Measurements from ENCODE around the gene ABLIM1.

The ABLIM1 gene

DNA sequence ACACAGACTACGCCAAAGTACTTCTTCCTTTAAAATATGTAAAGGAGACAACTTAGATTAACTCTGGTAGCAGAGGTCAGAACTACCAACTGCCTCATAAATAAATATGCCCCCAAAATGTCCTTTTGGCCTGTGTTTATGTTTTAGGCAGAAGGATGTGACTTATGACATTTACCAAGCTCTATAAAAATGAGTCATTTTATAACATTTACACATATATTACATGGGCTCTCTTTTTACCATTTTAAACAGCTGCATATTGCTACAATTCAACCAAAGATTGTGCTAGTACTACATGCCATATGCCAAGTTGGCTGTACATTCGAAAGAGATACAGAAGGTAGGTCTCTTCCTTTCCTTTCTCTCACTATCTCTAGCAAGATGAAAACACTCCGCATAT lies 12.4 kb downstream of the ABLIM1 start:
- DNase-seq, result no peak

DNA sequence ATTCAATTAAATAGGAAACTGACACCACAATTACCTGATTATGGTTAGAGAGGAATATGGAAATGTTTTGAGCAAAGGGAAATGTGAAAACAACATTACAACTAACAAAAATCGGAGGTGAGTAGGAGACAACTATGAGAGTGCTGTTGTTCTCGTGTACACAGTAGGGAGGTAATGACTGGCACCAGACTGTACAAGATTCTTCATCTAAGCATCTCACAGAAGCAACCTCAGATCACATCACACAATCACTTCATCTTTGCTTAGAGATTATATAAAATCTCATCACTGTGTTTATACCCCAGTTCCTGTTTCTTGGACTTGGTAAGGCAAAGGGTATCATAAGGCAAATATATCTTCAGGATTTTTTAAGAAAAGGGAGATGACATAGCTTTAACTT lies 14.9 kb downstream of the ABLIM1 start:
- no peak for DNase-seq

DNA sequence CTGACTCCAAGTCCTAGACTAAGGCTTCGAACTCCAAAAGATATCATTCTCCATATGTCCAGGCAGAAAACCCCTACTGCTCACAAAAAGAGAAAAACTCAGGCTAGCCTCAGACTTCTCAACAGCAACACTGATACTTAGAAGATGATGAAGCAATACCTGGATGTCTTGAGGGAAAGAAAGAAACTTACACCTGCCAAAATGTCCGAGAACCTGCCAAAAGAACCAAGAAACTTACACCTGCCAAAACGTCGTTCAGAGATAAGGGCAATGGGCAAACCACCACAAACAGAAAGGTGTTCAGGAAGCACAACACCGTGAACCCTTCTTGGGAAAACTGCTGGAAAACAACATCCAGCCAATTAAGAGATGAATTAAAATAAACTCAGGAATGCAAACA lies 15.3 kb downstream of the ABLIM1 start:
- no peak for DNase-seq

DNA sequence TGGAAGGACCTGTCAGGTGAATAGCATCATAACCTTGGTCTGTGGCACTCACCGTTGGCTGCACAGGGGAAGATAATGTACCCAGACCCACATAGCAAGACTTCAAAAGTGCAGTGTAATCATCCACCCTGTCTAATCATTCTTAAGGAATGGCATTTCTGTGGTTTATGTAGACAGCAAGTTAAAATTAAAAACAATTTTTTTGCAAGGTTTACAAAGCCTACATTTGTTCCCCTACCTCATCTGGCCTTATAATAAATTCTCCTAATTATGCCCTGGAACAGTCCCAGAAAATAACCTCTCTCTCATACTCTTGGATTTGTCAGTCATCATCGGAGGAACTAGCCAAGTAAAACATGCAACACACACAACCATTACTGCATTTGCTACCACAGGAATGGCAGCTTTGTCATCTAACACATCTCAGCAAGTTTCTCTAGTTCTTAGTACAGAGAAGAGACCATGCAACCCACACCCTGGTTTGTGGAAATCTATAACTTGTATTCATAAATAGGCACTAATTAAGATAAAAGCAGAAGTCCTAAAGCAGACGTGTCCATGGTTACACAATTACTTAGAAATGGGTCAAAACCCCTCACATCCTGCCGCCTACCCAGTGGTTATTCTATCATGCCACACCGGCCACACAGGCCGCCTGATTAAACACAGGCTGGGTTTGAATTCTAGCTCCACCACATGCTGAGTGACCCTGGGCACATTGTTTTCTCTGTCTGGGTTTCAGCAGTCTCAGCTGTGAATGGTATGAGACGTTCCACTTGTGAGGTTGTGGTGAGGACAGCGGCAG lies 19.1 kb downstream of the ABLIM1 start:
- no peak for DNase-seq

DNA sequence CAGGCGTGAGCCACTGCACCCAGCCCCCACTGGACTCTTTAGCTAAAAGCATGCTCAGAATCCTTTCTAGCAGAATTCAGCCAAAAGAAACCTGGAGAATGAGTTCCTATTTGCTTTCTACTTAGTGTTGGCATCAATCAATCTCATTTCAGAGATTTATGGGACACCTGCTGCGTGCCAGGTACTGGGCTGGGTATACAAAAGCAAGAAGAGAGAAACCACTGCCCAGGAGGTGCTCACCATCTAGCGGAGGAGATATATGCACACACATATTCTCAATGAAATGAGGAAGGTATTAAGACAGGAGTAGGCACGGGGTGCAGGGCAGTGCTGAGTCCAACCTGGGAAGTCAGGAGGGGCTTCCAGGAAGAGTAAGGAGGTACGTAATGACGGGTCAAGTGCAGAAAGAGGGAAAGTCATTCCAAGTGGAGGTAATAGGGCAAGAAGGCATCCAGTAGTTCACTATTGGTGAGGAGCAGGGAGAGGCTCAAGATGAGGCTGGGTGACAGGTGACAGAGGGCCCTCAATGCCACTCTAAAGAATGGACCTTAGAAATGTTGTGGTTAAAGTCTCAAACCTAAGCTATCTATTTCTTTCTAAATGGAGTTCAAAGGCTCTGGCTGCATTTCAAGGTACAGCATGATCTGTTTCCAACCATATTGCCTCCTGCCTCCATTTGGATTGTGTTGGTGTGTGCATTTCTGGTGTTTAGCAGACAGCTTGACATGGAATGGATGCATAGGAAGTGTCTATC lies 22.1 kb downstream of the ABLIM1 start:
- DNase-seq, result no peak

DNA sequence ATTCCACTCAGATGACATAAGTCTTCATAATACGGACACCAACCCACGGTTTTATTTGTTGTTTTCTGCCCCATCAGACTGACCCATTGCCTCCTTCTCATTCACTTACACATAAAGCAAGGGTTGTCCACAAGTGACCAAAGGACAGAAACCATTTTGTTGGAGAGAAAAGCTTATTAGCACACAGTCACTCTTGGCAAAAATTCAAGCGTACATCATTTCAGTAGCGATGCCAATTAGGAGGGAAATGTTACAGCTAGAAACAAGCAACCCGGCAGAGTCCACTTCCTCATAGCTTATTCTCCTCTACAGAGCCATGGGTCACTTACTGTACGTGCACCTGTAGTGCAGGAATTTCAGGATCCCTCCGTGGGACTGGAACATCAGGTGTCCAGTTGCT lies 23.0 kb downstream of the ABLIM1 start:
- no peak for DNase-seq

DNA sequence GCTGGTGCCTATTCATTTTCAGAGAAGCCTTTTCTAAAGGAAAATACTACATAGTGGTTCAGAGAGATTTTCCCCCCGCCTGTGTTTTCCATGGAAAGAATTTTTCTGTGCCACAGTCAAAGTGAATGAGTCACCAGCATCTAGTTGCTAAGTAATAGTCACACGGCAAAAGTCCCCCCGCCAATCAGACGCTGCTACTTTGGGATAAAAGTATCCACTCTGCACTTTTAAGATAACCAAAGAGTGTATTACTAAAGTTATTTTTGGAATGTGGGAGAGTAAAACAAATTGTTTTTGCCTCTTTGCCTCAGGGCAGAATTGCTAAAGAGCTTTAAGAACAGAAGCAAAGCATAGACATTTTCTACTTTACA lies 23.5 kb downstream of the ABLIM1 start:
- DNase-seq, result no peak

DNA sequence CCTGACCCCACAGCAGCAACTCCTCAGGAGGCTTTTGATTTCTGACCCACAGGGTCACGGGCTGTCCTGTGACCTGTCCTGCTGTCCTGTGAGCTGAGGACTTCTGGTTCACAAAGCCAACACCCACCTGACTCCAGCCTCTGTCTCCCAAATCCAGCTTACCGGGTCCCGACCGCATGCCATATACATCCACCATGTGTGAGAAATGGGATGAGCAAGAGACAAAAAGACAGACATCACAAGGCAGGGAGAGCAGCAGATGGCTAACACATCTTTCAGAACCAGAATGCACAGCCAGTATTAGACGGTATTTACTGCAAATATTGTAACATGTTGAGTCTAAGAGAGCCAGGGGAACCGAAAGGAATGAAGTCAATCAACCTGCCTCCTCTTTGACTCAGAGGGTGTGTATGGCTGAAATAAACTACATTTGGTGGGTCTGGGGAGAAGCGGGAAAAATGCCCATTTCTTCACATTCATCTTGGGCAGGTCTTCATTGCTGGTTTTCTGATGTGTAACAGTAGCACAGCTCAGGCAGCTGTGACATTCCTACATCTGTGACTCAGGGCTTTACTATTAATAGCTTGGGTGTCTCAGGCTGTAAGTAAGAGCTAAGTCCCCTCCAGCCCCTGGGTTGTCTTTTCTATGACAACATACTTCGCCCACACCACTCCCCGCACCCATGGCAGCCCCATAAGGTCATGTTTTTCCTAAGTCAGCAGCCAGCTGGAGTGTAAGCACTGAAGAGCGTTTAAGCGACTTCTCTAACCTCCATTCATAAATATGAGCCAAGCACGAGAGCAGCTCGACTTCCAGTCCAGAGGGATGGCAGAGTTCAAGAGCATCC lies 25.0 kb downstream of the ABLIM1 start:
- no peak for DNase-seq

DNA sequence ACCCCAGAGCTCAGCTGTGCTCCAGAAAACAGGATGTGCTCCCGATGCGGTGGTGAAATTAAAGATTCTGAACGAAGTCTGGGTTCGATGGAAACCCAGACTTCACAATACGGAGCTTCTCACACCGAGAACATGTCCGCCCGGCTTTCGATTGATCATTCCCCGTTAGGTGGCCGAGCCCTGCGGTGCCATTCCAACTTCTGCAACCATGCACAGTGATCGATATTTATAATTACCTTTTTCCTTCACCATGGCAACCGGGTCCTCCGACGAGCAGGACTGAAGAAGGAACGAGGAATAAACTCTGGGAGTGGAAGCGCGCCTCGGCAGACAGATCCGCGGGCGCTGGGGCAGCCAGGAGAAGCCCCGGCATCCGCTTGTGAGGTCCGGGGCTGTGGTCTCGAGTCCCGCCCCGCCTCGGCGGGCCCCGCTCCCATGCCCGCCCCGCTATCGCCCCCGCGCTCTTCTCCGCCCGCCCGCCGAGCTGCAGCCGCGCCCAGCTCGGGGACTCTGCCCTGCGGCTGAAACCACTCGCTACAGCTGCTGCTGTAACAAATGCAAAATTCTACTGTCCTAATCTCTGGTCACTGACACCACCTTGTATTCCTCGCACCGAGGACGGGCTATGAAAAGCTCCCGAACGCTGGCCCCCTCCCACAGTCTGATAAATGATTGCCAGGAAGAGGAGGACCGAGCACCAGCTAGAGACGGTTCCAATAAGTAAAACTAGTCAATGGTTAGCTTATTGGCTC lies 26.2 kb downstream of the ABLIM1 start:
- DNase-seq, result no peak

DNA sequence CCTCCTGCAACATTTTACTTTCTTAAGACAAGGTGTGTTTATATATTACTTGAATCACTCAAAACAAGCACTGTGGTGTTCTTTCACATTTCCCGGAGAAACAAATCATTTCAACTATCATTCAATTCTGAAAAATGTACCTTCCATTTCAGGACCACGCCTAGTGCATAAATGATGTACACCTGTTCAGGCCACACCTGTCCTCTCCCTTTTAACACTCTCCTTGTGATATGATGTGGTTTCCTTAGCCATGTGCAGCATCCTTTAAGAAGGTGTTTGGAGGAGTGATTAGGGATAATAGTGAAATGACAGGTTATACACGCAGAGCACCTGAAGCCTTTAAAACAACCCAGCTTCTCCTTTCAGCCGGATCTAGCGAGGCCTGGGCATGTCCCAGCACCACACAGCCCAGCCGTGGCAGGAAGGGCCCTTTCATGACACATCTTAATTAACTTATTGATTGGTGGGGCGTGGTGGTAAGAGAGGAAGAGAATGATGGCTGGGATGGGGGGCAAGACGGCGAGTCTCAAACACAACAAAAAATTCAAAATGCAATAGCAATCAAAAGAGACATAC lies 26.9 kb downstream of the ABLIM1 start:
- DNase-seq, result no peak

DNA sequence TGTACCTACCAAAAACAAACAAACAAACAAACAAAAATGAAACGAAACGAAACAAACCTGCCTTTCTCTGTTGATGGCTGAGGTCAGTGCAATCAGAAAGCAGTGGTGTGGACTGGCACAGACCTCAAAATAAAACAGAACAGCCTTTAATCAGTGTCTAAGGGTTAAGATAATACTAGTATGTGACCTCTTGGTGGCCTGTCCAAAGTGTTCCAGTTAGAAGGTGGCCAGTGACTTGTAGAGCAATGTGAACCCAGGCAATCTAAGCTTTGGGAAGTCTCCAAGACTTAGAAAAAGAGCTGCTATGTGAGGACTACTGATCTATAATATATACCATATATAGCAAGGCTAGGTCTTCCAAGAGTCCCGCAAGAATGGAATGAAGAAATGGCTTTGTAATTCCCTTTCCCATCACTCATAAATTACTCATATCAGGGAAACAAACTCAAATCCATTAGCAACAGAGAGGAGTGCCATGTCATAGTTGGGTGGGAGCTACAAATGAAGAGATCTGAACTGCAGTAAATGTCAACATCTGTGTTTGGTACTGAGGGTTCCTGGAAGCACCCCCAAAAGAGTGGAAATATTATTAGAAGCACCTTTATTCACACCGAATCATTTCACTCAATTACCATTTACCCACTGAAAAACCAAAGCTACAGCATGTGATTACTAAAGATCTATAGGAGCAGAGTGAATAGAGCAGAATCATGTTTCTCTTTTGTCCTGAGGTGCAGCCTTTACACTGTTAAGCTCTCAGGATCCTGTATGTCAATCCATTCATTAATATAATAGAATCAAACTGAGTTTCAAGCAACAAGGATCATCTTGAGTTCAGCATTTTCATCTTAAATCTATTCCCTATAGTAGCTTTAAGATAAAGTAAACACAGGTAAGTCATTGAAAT lies 28.0 kb downstream of the ABLIM1 start:
- DNase-seq, result no peak

DNA sequence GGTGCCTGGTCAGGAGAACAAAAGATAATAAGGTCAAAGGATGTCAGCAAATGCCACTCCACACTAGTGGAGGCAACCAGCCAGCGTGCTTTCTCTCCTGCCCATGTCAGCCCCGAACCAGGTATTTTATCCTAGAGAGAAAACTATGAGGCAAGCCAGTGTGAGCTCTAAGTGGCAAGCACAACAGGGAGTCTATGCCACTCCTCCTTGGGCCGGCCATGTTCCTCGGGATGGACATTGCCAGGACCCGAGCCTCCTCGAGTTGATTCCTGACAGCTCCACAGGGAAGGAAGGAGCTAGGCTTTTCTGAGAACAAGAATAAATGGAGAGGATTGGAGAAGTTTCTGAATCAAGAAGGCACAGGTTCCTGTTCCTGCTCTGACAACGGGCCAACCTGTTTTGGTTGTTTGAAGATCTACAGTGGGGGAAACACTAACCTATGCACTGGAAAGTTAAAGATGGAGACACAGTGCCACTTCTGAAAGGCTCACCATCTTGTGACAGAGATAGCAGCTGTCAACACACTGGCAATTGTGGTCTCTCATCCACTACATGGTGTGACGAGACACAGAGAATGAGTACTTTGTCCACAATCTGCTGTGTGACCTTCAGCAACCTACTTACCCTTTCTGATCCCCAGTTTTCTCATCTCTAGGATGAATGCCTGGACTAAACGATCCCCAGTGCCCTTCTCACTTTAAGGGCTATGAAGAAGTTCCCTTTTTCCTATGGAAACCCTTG lies 28.8 kb downstream of the ABLIM1 start:
- no peak for DNase-seq

DNA sequence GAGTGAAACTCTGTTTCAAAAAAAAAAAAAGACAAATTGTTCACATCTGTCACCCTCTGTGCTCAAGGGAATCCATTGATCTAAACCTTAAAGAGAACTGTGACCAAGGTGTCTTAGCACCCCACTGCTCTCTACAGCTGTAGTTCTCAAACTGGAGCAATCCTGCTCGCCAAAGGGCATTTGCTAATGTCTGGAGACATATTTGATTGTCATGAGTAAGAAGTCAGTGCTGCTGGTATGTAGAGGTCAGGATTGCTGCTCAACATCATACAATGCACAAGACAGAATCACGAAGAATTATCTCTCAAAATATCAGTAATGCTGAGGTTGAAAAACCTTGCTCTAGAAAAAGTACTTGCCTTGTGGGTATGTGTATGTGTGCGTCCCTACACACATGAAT lies 30.0 kb downstream of the ABLIM1 start:
- no peak for DNase-seq

DNA sequence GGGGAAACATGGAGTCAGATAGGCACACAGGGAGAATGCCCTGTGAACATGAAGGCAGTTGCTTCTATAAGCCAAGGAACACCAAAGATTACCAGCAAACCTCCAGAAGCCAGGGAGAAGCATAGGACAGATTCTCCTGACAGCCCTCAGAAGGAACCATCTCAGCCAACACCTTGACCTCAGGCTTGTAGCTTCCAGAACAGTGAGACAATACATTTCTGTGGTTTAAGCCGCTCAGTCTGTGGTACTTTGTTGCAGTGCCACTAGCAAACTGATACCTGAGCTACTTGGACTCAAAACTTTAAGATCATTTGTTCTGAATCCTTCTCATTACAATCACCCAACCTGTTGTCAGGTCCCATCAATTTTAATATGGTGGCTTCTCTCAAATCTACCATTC lies 31.2 kb downstream of the ABLIM1 start:
- no peak for DNase-seq

DNA sequence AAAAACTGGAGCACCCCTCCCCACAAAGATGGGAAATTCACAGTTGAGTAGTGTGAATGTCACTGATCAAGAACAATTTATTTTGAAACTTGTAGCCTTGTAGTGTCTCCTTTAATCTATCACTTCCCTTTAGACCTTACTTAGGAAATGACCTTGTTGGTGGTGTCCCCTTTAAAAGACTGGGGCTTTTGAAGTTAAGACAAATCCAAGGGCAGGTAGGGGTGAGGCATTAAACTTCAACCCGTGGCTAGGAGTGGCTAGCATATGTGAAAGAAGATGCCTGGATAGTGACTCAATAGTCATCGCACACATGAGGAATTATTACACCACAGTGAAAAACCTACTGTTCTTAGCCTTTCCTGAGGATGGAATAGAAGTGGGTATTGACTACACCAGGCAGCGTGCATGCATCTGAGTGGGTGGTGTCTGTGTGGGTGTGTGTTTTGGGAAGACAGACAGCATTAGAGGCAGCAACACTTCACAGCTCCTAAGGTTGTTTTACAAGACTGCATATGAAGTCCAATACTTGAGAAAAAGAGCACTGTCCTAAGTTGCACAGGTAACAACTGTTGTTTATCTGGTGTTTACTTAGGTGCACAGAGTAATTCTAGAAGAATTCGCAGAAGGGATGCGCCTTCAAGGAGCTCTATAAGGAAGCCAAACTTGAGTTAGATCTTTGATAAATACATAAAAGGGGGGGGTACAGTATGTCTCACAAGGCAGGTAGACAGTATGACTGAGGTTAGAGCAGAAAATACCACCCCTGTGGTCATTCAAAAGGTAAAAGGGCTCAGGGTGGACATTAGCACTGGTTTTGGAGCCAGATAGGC lies 32.9 kb downstream of the ABLIM1 start:
- no peak for DNase-seq

DNA sequence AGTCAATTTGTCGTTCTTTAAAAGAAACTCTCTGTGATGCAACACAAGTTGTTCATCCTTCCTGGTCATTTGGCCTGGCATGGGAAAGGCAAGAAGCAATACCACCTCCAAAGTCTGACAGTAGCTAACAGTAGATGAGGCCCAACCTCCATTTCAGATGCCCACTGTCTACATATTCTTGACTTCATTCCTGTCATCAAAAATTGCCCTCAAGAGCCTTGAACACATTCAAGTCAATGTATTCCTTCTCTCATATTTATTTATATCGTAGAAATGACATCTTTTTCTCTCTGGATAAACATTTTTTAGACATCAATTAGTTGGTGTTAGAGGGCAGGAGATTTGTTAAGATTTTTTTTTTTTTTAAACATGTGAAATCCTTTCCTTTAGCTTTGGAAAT lies 33.7 kb downstream of the ABLIM1 start:
- no peak for DNase-seq

DNA sequence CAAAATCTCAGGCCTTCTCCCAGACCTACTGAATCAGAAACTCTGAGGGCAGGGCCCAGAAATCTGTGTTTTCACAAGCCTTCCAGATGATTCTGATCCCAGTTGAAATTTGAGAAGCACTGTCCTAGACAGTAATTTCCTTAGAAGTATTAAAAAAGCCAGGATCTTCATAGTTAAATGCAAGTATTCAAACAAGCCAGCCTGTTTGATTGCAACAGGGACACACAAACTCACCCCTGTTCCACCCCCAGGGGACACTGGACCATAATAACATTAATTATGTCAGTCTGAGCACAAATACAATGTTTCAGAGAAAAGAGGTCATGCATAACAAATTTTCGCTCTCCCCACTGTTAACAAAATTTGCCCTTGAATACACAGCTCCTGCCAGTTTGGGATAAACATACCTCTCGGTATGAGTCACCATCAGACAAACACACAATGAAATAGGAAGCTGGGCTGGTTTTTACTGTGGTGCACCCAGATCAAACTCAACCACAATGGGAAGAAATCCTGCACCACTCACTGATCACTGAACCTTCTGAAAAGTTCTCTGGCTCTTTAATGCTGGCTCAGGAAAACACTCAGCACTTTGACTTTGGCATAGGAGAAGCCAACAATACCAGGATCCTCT lies 34.3 kb downstream of the ABLIM1 start:
- no peak for DNase-seq

DNA sequence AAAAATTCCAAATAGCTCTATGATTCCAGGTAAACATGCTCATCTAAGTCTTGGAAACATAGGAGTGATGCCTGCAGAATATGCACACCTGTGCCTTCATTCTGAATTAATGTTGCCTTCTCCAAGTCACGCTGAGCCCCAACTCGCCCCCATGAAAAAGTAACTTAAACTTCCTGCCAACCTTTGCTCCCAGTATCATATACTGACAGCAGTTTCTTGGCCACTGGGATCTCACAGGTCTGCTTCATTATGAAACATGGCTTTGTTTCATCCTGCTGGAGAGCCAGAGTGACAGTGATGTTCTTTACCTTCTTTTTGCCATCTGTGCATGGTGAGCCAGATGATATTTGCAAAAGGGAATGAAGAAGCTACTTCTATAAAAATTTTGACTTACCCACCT lies 34.9 kb downstream of the ABLIM1 start:
- no peak for DNase-seq

DNA sequence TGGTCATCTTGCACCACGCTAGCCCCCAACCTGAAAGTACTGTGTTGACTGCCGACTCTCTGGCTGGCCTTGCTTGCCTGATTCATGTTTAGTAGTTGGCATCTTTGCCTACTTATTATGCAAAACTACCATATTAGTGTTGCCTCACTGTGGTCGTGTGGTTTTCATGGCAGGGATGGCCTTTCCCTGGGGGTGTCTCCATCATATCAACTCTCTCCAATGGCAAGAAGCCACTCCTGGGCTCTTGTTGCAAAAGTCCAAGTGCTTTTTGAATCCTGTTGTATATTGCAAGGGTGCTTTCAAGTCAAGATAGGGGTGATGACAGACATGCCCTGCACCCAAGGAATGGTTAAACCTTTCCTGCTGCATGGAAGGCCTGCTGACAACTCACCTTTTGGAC lies 39.4 kb downstream of the ABLIM1 start:
- DNase-seq, result no peak

Measured in bone marrow (tissue), 2 donors.